GM18909 (cell line): ENCODE results near the gene POLR3GL.

Experiments
- ATAC-seq: cut with Tn5 transposase; IDR thresholded peaks from one replicate; pipeline ENCODE4 v1.9.1; 2021; ENCODE audit warnings: mild to moderate bottlenecking; ENCODE audit not compliant: unreplicated experiment, poor library complexity

Gene POLR3GL

DNA sequence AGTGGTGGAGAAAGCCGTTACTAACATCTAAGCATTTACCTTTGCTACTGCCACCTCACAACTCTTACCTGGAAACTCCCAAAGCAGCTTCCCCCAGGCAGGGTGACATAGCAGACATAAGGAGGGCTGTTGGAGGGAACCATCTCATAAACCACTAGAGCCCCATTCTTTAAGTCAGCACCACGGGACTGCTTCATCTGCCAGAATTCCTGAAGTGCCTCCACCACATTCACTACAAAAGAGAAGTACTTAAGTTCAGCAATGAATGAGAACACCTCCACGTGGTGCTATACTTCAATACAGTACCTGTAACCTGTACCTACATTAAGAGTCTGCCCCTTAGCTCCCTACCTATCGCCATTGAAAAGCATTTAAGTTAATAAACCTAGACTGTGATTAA, 16.9 kb upstream of the POLR3GL start:
- no peak for ATAC-seq

DNA sequence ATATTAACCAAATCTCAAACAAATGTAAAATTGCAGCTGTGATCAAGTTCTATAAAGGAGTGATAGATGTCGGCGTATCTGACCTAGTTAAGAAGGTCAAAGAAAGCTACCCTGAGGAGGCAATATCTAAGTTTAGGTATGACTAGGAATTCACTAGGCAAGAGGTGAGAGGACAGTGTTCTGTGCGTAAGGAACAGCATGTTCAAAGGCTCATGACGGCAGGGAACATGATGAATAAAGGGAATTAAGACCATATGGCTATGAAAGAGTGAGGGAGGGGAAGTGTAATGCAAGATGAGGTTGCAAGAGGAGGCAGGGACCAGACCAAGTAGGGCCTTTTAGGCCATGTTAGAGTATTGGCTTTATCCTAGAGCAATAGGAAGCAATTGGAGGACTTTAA, 15.3 kb upstream of the POLR3GL start:
- no peak for ATAC-seq

DNA sequence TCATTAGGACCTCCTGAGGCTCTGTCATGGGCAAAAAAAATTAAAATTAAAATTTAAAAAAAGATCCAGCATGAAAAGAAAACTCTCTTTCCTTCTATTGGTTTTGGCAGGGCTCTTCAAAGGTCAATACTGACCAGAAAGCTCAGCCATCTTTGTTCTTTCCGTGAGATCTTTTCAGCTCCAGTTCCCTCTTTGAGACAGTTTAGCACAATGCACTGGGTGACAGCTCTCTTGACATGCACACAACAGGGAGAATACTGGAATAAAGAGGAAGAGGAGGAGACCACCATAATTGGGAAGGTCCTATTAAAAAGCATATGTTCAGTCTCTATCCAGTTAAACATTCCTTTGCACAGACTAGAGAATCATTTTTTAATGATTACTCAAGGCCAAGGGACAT, 13.0 kb upstream of the POLR3GL start:
- no peak for ATAC-seq

DNA sequence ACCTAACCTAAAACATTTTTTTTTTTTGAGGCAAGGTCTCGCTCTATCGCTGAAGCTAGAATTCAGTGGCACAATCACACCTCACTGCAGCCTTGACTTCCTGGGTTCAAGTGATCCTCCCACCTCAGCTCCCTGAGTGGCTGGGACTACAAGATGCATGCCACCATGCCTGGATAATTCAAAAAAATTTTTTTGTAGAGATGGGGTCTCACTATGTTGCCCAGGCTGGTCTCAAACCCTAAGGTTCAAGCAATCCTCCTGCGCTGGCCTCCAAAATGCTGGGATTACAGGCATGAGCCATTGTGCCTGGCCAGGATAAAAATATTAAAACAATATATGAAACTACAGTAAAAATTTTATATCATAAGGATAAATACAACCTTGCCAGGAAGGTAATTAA, 11.6 kb upstream of the POLR3GL start:
- no peak for ATAC-seq

DNA sequence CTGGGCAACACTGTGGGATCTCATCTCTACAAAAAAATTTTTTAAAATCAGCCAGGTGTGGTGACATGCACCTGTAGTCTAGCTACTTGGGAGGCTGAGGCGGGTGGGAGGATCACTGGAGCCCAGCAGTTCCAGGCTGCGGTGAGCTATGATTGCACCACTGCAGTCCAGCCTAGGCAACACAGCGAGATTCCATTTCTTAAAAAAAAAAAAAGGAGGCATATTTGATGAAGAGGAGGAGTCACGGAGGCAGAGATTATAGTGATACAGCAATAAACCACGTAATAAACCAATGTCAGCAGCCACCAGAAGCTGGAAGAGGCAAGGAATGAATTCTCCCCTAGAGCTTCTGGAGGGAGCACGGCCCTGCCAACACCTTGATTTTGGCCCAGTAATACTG, 10.6 kb upstream of the POLR3GL start:
- ATAC-seq = no peak

DNA sequence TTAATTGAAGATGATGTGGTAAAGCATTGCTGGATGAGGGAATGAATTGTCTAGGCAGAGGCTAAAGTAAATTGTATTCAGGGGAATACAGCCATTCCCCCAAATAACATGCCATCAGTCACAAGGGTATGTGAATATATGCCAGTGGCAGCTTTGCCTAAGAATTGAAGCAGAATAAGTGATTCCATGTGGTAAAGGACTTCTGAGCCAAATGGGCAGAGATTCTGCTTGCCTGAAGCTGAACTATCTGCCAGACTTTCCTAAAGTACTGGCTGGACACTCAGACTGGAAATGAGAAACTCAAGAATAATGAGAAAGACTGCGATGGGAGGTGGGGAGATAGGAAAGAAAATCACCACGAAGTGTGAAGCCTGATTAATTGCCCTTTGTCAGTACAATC, 9.1 kb upstream of the POLR3GL start:
- ATAC-seq = no peak

DNA sequence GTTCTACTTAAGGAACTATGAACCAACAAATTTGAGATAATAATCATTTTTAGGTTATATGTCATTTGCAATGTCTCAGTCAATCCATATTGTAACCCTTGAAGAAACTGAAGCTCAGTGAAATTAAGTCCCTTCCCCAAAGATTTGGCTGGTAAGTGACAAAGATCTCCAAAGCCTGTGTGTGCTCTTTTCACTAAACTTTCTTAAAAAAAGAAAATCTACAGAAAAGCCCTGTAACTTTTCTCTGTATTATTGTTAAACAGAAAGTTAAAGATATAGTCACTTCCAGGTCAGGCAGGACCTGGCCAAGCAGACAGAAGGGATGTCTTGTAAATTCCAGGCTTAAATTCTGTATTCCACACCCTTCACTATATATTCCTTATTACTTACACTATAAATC, 8.1 kb upstream of the POLR3GL start:
- no peak for ATAC-seq

DNA sequence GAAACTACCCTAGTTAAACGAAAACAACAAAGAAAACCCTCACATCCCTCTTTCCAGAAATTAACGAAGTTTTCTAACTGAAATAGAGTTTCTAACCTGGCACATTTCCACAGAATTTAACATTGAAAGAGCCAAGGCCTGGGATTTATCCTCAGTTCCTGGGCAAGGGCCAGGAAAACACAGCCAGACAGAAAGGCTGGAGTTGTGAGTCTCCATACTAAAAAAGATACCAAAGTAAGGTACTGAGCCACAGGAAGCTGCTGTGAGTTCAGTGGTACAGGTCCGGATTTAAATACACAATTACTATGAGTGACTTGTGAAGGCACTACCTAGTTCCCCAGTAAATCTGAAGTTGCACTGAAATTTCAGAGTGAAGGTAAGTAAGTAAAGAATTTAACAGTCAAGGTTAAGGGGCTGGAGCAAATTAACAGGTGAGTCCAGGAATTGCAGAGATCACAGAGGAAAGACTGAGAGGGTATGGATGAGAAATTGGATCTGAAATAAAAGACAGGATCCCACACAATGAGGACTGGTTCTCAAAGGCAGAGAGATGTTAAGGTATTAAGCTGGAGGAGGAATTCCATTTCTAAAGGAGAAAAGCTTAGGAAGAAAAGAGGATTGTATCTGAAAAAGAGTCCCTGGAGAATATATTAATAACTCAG, 7.6 kb upstream of the POLR3GL start:
- ATAC-seq = no peak

DNA sequence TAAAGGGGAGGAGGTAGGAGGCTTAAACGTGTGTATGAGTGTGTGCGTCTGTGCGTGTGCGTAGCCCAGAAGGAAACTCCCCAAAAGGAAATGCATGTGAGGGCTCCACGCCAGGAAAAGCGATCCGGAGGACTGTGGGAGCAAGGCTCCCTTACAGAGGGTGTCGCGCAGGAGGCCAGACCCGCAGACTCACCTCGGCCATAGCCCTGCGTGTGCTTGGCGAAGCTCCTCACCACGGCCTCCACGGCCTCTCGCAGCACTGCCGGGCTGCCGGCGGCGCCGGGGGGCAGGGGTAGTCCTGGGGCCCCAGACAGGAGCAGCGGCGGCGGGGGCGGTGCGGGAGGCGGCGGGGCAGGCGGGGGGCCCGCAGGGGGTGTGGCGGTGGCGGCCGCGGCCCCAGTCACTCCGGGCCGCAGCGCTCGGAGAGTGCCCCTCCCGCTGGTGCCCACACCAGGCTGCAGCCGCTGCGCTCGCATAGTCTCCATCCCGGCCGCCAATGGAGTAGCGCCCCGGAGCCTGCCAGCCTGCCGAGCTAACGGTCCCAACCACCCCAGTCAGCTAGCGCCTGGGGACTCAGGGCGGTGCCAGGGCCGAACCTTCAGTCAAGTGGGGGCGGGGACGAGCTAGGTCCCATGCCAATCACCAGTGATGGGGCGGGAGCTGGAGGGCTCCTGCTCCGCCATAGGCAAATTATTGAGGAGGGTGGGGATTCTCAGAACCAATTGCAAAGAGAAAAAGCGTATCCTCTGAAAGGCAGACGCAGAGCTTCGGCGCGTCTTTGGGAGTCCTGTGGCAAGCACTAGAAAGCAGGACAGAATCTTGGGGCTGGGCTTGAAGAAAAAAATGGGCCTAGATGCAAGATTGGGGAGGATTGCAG, 6.8 kb upstream of the POLR3GL start, which contains the start of gene LIX1L:
TSS of gene LIX1L (minus strand) at position 575 of the 877 bp plus-strand sequence. CDS start at position 485, 90 bp downstream.
- ATAC-seq = peak; percentile 87

DNA sequence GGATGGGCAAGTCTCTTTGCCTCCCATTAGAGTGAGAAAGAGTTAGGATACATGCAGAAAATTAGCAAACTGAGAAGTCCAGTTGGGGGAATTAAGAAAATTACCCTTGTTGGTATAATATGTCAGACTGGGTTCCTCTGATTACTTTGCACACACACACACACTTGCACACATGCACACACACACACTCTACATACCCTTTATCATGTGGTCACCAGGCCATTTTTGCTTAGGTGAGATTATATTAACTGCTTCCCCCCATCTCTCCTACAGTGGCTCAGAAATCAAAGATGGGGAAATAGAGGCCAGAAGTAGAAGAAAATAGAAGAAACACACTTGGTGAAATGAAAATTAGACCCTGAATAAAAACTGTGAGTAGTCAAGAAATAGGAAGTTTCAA, 5.8 kb upstream of the POLR3GL start:
- no peak for ATAC-seq

DNA sequence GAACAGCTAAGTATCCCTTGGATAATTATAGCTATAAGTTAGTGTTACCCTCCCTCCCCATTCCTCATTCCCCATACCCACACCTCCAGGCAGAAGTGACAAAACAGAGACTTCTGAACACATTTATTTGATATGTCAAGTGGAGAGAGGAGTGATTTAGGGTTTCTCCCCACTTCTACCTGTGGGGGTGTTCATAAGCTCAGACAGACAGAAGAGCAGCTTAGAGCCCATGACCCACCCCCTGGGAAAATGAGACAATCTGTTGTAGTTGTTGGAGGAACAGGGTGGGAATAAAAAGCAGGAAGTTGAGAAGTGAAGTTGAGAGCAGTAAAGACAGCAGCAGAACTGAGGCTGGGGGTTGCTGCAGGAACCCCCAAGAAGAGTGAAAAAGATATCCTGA, 5.2 kb upstream of the POLR3GL start:
- ATAC-seq = no peak

DNA sequence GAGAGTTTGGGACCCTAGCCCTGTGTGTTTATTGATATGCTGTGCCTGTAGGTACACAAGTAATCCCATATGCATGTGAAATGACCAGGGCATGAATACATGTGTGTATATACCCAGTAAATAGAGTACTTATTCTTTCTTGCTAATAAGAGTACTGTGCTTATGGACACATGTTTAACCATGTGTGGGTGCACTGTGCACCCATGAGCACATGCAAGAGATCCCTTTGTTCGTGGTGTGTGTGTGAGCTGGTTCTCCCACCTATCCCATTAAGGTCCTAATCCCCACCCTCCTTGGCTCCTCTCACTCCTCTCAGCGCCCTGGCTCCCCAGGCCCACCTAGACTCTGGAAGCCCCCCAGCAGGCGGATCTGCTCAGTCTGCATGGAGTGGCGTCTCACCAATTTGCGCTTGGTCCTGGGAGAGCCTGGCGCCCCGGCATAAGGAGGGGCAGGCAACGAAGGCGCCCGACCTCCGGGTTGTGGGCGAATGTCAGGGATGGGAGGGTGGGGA, 4.5 kb upstream of the POLR3GL start:
- ATAC-seq = no peak

DNA sequence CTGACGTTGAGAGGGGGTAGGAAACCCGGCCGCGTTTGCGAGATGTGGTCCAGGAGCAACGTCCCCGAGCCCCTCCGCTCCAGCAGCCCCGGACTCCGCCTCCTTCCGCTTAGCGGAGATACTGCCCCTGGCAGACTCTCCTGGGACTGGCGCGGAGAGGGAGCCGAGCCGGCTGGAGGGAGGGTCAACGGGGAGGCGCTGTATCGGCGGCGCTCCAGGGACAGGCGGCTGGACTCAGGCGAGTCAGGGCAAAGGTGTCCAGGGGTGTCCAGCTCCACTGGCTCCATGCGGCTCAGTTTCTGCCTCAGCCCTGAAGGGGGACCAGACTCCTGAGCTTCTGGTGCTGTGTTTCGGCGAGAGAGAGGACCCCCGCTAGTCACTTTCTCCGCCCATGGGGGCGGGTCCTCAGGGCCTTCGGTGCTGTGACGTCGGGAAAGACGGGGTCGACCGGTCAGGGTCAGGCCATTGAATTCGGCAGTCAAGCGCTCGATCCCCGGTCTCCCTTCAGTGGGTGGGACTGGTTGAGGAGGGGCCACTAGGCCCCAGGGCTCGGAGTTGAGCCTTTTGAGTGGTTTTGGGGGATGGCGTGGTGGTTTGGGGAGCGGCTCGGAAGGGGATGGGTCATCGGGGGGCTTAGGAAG, 3.9 kb upstream of the POLR3GL start:
- ATAC-seq = no peak

DNA sequence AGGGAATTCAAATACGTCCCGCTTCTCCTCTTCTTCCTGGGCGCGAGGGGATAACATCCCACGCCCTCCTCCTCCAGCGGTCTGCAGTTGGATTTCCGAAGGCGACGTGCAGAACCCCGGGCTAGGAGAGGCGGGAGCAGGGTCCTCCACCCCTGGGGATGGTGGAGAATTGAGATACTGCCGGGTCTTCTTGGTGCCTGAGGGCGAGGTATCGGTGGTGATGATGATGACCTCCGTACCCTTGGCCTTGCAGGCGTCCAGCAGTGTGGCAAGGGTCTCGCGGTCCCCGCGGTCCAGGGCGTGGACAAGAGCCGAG, 3.4 kb upstream of the POLR3GL start:
- no peak for ATAC-seq

DNA sequence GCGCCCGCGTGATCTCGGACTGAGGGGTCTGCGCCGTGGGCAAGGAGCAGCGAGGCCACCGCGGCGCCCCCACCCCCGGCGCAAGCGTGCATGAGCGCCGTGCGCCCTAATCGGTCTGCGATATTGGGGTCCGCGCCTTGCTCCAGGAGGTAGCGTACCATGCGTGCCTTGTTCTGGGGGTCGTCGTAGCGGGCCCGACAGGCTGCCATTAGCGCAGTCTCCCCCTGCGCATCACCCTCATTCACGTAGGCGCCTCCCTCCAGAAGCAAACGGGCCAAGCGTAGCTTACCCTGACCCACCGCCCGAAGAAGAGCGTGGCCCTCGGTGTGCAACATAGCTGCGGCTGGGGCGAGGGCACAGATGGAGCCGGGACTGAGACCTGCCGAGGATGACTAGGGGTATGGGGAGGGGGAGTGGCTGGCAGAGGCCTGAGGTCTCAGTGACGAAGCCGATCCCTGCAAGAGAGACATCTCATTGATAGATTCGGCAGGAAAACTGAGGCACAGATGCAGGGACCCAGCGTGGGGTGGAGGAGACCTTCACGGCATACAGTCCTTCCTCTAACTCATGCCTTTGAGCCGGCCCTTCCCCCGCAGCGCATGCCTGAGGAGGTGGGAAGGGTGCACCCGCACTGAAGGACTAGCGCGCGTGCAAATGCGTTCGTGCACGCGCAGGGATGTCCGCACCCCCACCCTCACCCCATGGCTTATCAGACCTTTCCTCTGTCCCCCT, 2.9 kb upstream of the POLR3GL start:
- ATAC-seq = no peak

DNA sequence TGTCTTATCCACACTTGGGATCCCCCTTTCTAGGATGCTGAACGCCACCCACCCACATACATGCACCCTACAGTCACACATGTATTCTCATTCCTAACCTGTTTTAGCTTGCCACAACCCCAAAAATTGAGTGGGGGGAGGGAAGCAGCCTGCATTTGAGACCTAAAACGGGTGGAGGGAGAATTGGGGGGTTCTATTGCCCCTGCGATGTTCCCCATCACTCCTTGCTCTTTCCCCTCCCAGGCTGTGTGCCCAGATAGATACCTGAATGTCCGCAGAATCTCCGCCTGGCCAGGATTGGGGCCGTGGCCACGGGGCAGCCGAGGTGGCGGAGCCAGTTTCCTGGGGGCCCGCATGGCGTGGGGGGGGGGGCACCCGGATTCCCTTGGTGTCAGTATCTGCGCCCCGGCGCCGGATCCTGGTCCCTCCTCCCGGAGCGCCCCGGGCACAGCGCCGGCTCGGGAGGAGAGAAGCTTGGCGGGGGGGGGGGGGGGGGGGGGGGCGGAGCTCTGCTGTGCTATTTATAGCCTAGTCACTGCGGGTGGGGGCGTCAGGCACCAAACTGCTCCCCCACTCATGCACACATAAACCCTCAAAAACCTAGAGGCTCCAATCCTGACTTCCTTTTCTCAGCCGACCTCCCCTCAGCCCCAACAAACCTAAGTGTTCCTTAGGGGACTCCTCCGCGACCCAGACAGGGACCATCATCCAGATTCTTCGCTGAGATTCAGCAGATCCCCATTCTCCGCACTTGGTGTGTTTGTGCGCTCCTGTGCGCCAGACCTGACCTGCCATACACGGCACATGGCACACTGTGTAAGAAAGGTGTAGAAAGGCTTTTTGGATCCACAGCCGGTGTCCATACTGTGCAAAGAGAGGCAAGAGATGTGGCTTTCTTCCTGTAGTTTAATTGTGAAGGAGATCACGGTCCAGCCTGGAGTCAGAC, 2.1 kb upstream of the POLR3GL start:
- no peak for ATAC-seq

DNA sequence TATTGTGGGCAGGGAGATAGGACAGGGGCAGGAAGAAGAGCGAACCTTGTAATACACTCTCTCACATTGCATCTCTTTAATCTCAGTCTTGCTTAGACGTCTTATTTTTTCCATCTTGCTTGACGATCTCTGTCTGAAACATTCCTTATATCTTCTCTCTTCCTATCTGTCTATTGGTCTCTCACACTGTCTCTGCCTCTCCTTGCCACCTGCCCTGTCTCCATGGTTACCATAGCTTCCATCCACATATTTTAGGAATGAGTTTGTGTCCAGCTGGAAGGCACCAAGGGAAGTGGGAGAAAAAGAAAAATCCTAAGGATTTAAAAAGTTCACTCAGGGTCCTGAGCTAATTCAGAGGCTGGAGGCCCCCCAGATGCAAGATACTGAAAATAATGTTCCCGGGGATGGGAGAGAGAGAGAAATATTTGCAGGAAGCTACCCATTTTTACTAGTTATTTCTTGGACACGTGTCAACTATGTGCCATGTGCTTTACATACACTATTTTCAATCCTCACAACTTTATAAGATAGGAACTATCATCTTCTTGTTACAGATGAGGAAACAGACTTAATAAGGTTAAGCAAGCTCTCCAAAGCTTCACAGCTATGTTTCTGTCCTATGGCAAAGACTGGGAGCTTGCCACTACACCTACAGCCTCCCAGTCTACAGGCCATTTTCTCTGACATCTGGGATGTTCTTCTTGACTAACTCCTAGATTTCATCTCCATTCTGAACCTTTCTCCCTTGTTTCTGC, 1.0 kb upstream of the POLR3GL start:
- no peak for ATAC-seq

DNA sequence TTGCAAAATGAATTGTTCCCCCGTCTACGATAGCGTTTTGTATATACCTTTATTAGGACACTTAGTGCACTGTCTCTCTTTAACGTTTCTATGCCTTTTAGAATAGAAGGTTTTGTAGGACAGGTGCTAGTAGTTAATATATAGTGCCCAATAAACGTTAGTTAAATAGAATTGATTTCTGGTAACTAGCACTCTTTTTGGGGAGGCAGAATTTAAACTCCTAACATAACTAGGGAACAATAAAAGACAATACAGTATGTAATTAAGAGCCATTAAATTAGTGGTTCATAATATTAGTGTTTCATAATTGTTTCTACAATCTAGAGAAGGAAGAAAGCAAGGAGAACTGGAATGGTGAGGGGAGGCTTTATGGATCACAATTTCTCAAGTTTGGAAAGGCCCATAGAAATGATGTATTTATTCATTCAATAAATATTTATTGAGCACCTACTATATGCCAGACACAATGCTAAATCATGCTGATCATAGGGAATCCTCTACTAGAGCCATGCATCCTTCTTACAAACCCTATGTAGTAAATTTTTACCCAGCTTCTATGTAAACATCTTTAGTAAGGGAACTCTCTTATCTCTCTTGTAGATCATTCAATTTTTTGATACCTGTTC, 742 bp downstream of the POLR3GL start:
- no peak for ATAC-seq
